CD4-positive, alpha-beta T cell treated with Interleukin-15 for 4 hours (primary cell): Measurements from ENCODE around the gene LAMC1.

Experiments used
- DNase-seq: peaks from one replicate; pipeline ENCODE4 v3.0.0-alpha.2; 2020; ENCODE audit warnings: low spot score

The LAMC1 gene

GRCh38 chr1:183021405-183022201 is 1.6 kb upstream of the LAMC1 start:
- DNase-seq: no peak

- DNase-seq: no peak
These were observed 746 bp upstream of the LAMC1 start for GRCh38 chr1:183022202-183023145.

- DNase-seq: no peak
These were observed 539 bp downstream of the LAMC1 start for GRCh38 chr1:183023601-183024316.

- no peak for DNase-seq
These were observed 1.2 kb downstream of the LAMC1 start for GRCh38 chr1:183024317-183025009.

GRCh38 chr1:183025010-183025337 is 1.8 kb downstream of the LAMC1 start:
- no peak for DNase-seq

- DNase-seq: no peak
These were observed 2.9 kb downstream of the LAMC1 start for GRCh38 chr1:183025782-183026774.

GRCh38 chr1:183027031-183027430 is 3.8 kb downstream of the LAMC1 start:
- DNase-seq: no peak

- no peak for DNase-seq
These were observed 4.6 kb downstream of the LAMC1 start for GRCh38 chr1:183027791-183028190.

GRCh38 chr1:183029591-183030000 is 6.4 kb downstream of the LAMC1 start:
- DNase-seq: no peak

- DNase-seq: no peak
These were observed 6.8 kb downstream of the LAMC1 start for GRCh38 chr1:183030053-183030452.

- no peak for DNase-seq
These were observed 9.1 kb downstream of the LAMC1 start for GRCh38 chr1:183032122-183032921.

- peak; percentile 2 for DNase-seq
These were observed 10.0 kb downstream of the LAMC1 start for GRCh38 chr1:183033205-183033604.

GRCh38 chr1:183034682-183035081 is 11.5 kb downstream of the LAMC1 start:
- no peak for DNase-seq

- DNase-seq: no peak
These were observed 15.2 kb downstream of the LAMC1 start for GRCh38 chr1:183038333-183038866.

GRCh38 chr1:183038913-183039312 is 15.7 kb downstream of the LAMC1 start:
- DNase-seq: no peak

- no peak for DNase-seq
These were observed 16.1 kb downstream of the LAMC1 start for GRCh38 chr1:183039330-183039729.

GRCh38 chr1:183039985-183040447 is 16.8 kb downstream of the LAMC1 start:
- no peak for DNase-seq

GRCh38 chr1:183040547-183040971 is 17.3 kb downstream of the LAMC1 start:
- no peak for DNase-seq

GRCh38 chr1:183043254-183043653 is 20.0 kb downstream of the LAMC1 start:
- no peak for DNase-seq
